ENCODE results near the gene LRRC3B. TPM values are rescaled to one million over a fixed set of nuclear protein-coding genes. Genes with fewer than 3 reads are reported as not detected.

The LRRC3B gene
- total RNA-seq, 1 donor from 2014 or later = 8.2 TPM

GRCh38 chr3:26752466-26752865 is 129.9 kb downstream of the LRRC3B start:
- no peaks in the 10 kb centered on the region for H3K4me1 ChIP-seq
- no peaks in the 10 kb centered on the region for H3K27me3 ChIP-seq
- H3K79me2 ChIP-seq (ENCODE audit: low read depth) = no peaks in the 10 kb centered on the region
- no peak overlapping the region for H3K4me2 ChIP-seq
- H3K9ac ChIP-seq = no peak overlapping the region
- no peaks in the 10 kb centered on the region for H3K36me3 Mint-ChIP-seq
- no peak overlapping the region for H2AFZ ChIP-seq (replicated peaks)
- no peaks in the 10 kb centered on the region for H3K9me3 ChIP-seq (ENCODE audit: low read depth)
- no peak for DNase-seq (ENCODE audit: low spot score)
- H3K4me1 Mint-ChIP-seq = no peaks in the 10 kb centered on the region
- TF ChIP-seq EZH2phosphoT487 (IDR thresholded peaks at IDR 0.05) (no peak), CTCF (IDR thresholded peaks at IDR 0.05) (no peak), EZH2 (IDR thresholded peaks at IDR 0.05) (no peak)
- no peak overlapping the region for H3K4me3 Mint-ChIP-seq
- no peaks in the 10 kb centered on the region for H3F3A ChIP-seq (ENCODE audit: low read depth)
- no peak overlapping the region for H3K4me3 ChIP-seq
- no peak overlapping the region for H3K27ac ChIP-seq
- no peak overlapping the region for H3K27ac Mint-ChIP-seq
- no peaks in the 10 kb centered on the region for H3K9me3 Mint-ChIP-seq
- no peaks in the 10 kb centered on the region for H4K20me1 ChIP-seq (ENCODE audit: low read depth)
- no peaks in the 10 kb centered on the region for H3K27me3 Mint-ChIP-seq (ENCODE audit: insufficient read depth, low read depth)
- H3K36me3 ChIP-seq = no peaks in the 10 kb centered on the region

- H3K4me2 ChIP-seq = no peak overlapping the region
- Mint-ChIP-seq H3K27me3 (ENCODE audit: insufficient read depth, low read depth) (no peaks in the 10 kb centered on the region), H3K36me3 (no peaks in the 10 kb centered on the region), H3K9me3 (no peaks in the 10 kb centered on the region), H3K4me3 (no peak overlapping the region), H3K4me1 (no peaks in the 10 kb centered on the region), H3K27ac (no peak overlapping the region)
- H3K27ac ChIP-seq = no peak overlapping the region
- H2AFZ ChIP-seq (replicated peaks) = no peak overlapping the region
- no peak overlapping the region for H3K9ac ChIP-seq
- H3K27me3 ChIP-seq = no peaks in the 10 kb centered on the region
- TF ChIP-seq EZH2 (IDR thresholded peaks at IDR 0.05) (no peak), EZH2phosphoT487 (IDR thresholded peaks at IDR 0.05) (no peak), CTCF (IDR thresholded peaks at IDR 0.05) (no peak)
- H3K9me3 ChIP-seq (ENCODE audit: low read depth) = no peaks in the 10 kb centered on the region
- no peaks in the 10 kb centered on the region for H3K36me3 ChIP-seq
- no peaks in the 10 kb centered on the region for H4K20me1 ChIP-seq (ENCODE audit: low read depth)
- H3F3A ChIP-seq (ENCODE audit: low read depth) = no peaks in the 10 kb centered on the region
- no peak for DNase-seq (ENCODE audit: low spot score)
- H3K4me3 ChIP-seq = no peak overlapping the region
- no peaks in the 10 kb centered on the region for H3K79me2 ChIP-seq (ENCODE audit: low read depth)
- H3K4me1 ChIP-seq = no peaks in the 10 kb centered on the region
Measured at GRCh38 chr3:26753095-26753494, 130.5 kb downstream of the LRRC3B start.

- Mint-ChIP-seq H3K4me1 (no peaks in the 10 kb centered on the region), H3K27ac (no peak overlapping the region)
- no peak for TF ChIP-seq CTCF (IDR thresholded peaks at IDR 0.05)
- no peak for TF ChIP-seq EZH2 (IDR thresholded peaks at IDR 0.05)
- no peak for TF ChIP-seq EZH2phosphoT487 (IDR thresholded peaks at IDR 0.05)
Measured at GRCh38 chr3:26757978-26758377, 135.4 kb downstream of the LRRC3B start.

More at GRCh38 chr3:26757978-26758377, 135.4 kb downstream of the LRRC3B start:
- Histone ChIP-seq H3F3A (ENCODE audit: low read depth) (no peaks in the 10 kb centered on the region), H3K79me2 (ENCODE audit: low read depth) (no peaks in the 10 kb centered on the region), H3K9ac (no peak overlapping the region), H3K4me1 (no peaks in the 10 kb centered on the region), H3K27ac (no peak overlapping the region), H3K4me2 (no peak overlapping the region), H3K36me3 (no peaks in the 10 kb centered on the region), H4K20me1 (ENCODE audit: low read depth) (no peaks in the 10 kb centered on the region), H3K4me3 (no peak overlapping the region), H2AFZ (replicated peaks) (no peak overlapping the region), H3K27me3 (no peaks in the 10 kb centered on the region), H3K9me3 (ENCODE audit: low read depth) (no peaks in the 10 kb centered on the region)
- H3K27me3 Mint-ChIP-seq (ENCODE audit: insufficient read depth, low read depth) = no peaks in the 10 kb centered on the region
- no peaks in the 10 kb centered on the region for H3K36me3 Mint-ChIP-seq
- no peak for DNase-seq (ENCODE audit: low spot score)
- no peaks in the 10 kb centered on the region for H3K9me3 Mint-ChIP-seq
- no peak overlapping the region for H3K4me3 Mint-ChIP-seq
